H9 (cell line): ENCODE measurements around the gene LYPD4. TPM values are rescaled to one million over a fixed set of nuclear protein-coding genes. Genes with fewer than 3 reads are reported as not detected.

Source experiments
- DNase-seq: peaks from one replicate; pipeline ENCODE4 v3.0.0-alpha.2; 2017
- H2AFZ ChIP-seq: one replicate; pipeline ENCODE4 v1.6.1; 2013; ENCODE audit warnings: mild to moderate bottlenecking, low read length, control low read depth, moderate library complexity
- H2AK5ac ChIP-seq: 2 replicates; pipeline ENCODE4 v1.6.1; 2013; ENCODE audit warnings: low read length, control low read depth, mixed read lengths; ENCODE audit not compliant: insufficient read length
- H2BK120ac ChIP-seq: one replicate; pipeline ENCODE4 v1.6.1; 2013; ENCODE audit warnings: low read depth, mild to moderate bottlenecking, low read length, control low read depth, inconsistent platforms; ENCODE audit not compliant: poor library complexity, severe bottlenecking
- H2BK12ac ChIP-seq: 2 replicates; pipeline ENCODE4 v1.6.1; 2013; ENCODE audit warnings: low read length, control low read depth, mixed read lengths, low read depth; ENCODE audit not compliant: insufficient read length
- H2BK15ac ChIP-seq: 2 replicates; pipeline ENCODE4 v1.6.1; 2013; ENCODE audit warnings: low read depth, low read length, control low read depth
- H2BK20ac ChIP-seq: one replicate; pipeline ENCODE4 v1.6.1; 2013; ENCODE audit warnings: low read depth, mild to moderate bottlenecking, low read length, control low read depth, inconsistent platforms; ENCODE audit not compliant: poor library complexity, severe bottlenecking
- H2BK5ac ChIP-seq: 2 replicates; pipeline ENCODE4 v1.6.1; 2013; ENCODE audit warnings: low read length, control low read depth, mixed read lengths; ENCODE audit not compliant: insufficient read length
- H3K14ac ChIP-seq: 2 replicates; pipeline ENCODE4 v1.6.1; 2013; ENCODE audit warnings: low read length, control low read depth; ENCODE audit not compliant: insufficient read depth
- H3K18ac ChIP-seq: 2 replicates; pipeline ENCODE4 v1.6.1; 2013; ENCODE audit warnings: low read depth, mild to moderate bottlenecking, mixed read lengths, low read length, control low read depth; ENCODE audit not compliant: insufficient read length
- H3K23ac ChIP-seq: 2 replicates; pipeline ENCODE4 v1.6.1; 2013; ENCODE audit warnings: low read length, control low read depth, mixed read lengths, low read depth; ENCODE audit not compliant: insufficient read length
- H3K23me2 ChIP-seq: 2 replicates; pipeline ENCODE4 v1.6.1; 2013; ENCODE audit warnings: low read depth, mild to moderate bottlenecking, mixed read lengths, low read length, control low read depth; ENCODE audit not compliant: insufficient read length, poor library complexity, severe bottlenecking
- H3K27ac ChIP-seq: 2 replicates; pipeline ENCODE4 v1.5.1; 2013; ENCODE audit warnings: low read length, control low read depth, mixed read lengths, low read depth; ENCODE audit not compliant: insufficient read length
- H3K27me3 ChIP-seq: 2 replicates; pipeline ENCODE4 v1.6.1; 2013; ENCODE audit warnings: low read length, control low read depth, inconsistent platforms; ENCODE audit not compliant: insufficient read depth
- H3K4ac ChIP-seq: 2 replicates; pipeline ENCODE4 v1.6.1; 2013; ENCODE audit warnings: low read depth, mild to moderate bottlenecking, control low read depth, inconsistent platforms, low read length, moderate library complexity
- H3K4me1 ChIP-seq: 2 replicates; pipeline ENCODE4 v1.6.1; 2013; ENCODE audit warnings: low read length, control low read depth, inconsistent platforms; ENCODE audit not compliant: insufficient read depth
- H3K4me2 ChIP-seq: 2 replicates; pipeline ENCODE4 v1.6.1; 2013; ENCODE audit warnings: low read length, control low read depth, mixed read lengths; ENCODE audit not compliant: insufficient read length, insufficient read depth
- H3K56ac ChIP-seq: 2 replicates; pipeline ENCODE4 v1.6.1; 2013; ENCODE audit warnings: low read depth, mild to moderate bottlenecking, mixed read lengths, low read length, control low read depth; ENCODE audit not compliant: insufficient read length
- H3K79me1 ChIP-seq: 2 replicates; pipeline ENCODE4 v1.6.1; 2013; ENCODE audit warnings: low read depth, mild to moderate bottlenecking, moderate library complexity, low read length, control low read depth, inconsistent platforms; ENCODE audit not compliant: insufficient read depth, poor library complexity, severe bottlenecking
- H3K79me2 ChIP-seq: 2 replicates; pipeline ENCODE4 v1.6.1; 2013; ENCODE audit warnings: low read length, control low read depth, inconsistent platforms; ENCODE audit not compliant: insufficient read depth
- H3K9ac ChIP-seq: 2 replicates; pipeline ENCODE4 v1.6.1; 2013; ENCODE audit warnings: low read length, control low read depth, mixed read lengths; ENCODE audit not compliant: insufficient read length; ENCODE audit errors: extremely low read depth
- H3K9me3 ChIP-seq: one replicate; pipeline ENCODE4 v1.6.1; 2013; ENCODE audit warnings: low read depth, low read length, inconsistent platforms; ENCODE audit not compliant: control insufficient read depth
- H3T11ph ChIP-seq: one replicate; pipeline ENCODE4 v1.6.1; 2013; ENCODE audit warnings: mild to moderate bottlenecking, low read length, control low read depth, inconsistent platforms
- H4K20me1 ChIP-seq: one replicate; pipeline ENCODE4 v1.6.1; 2013; ENCODE audit not compliant: control insufficient read depth, insufficient read length, insufficient read depth
- H4K5ac ChIP-seq: 2 replicates; pipeline ENCODE4 v1.6.1; 2013; ENCODE audit warnings: low read depth, mild to moderate bottlenecking, mixed read lengths, low read length, control low read depth; ENCODE audit not compliant: insufficient read length
- H4K8ac ChIP-seq: replicated peaks from 2 replicates; pipeline ENCODE4 v1.6.1; 2013; ENCODE audit warnings: low read length, control low read depth, mixed read lengths, low read depth; ENCODE audit not compliant: insufficient read length
- H4K91ac ChIP-seq: 2 replicates; pipeline ENCODE4 v1.6.1; 2013; ENCODE audit warnings: low read depth, mild to moderate bottlenecking, moderate library complexity, mixed read lengths, low read length, control low read depth; ENCODE audit not compliant: insufficient read length
- H3K27ac Mint-ChIP-seq, 3 experiments: 2 replicates in 2 of 3; 3 replicates in 1 of 3; pipeline ENCODE4 v1.8.0; 2020 to 2021; ENCODE audit warnings: mixed read lengths in 3 of 3, mild to moderate bottlenecking in 1 of 3, moderate library complexity in 1 of 3
- H3K27me3 Mint-ChIP-seq: 2 replicates; pipeline ENCODE4 v1.8.0; 2021; ENCODE audit warnings: low read depth, mild to moderate bottlenecking, moderate library complexity, mixed read lengths
- H3K36me3 Mint-ChIP-seq, 3 experiments: 2 replicates in 2 of 3; 3 replicates in 1 of 3; pipeline ENCODE4 v1.8.0; 2020 to 2021; ENCODE audit warnings: low read depth in 3 of 3, mixed read lengths in 3 of 3; ENCODE audit not compliant: insufficient read depth in 1 of 3
- H3K4me1 Mint-ChIP-seq, 2 experiments: 2 replicates each; pipeline ENCODE4 v1.8.0; 2020; ENCODE audit warnings: mixed read lengths in 2 of 2
- H3K4me3 Mint-ChIP-seq, 2 experiments: 2 replicates in 1 of 2; 3 replicates in 1 of 2; pipeline ENCODE4 v1.8.0; 2020 to 2021; ENCODE audit warnings: mild to moderate bottlenecking in 2 of 2, mixed read lengths in 2 of 2, moderate library complexity in 1 of 2
- H3K9me3 Mint-ChIP-seq, 2 experiments: 2 replicates in 1 of 2; 3 replicates in 1 of 2; pipeline ENCODE4 v1.8.0; 2020; ENCODE audit warnings: mild to moderate bottlenecking in 2 of 2, mixed read lengths in 2 of 2, moderate library complexity in 1 of 2
- WGBS: extraction: QIAGEN DNeasy Blood & Tissue Kit; methylation state at CpG from one replicate; pipeline ENCODE4 v1.1.7; 2013; ENCODE audit warnings: missing lambda C conversion rate, low lambda C conversion rate, mixed read lengths; ENCODE audit not compliant: insufficient read length; ENCODE audit errors: extremely low coverage; 5-methylcytosine and 5-hydroxymethylcytosine counted together
- total RNA-seq: library from RNA; stranded (reverse); gene quantifications from 2 replicates; pipeline ENCODE4 v1.2.1, GENCODE V29; 2021
- TF ChIP-seq, protein P1 (sequence below): fragments of 200-600 bp; sonication (generic); conservative IDR thresholded peaks from 3 replicates; pipeline ENCODE4 v1.8.0; 2021; ENCODE audit warnings: antibody characterized with exemption, mild to moderate bottlenecking

The LYPD4 gene
- total RNA-seq, 1 experiment from 2014 or later, result not detected

- Histone ChIP-seq H3K4me2 (peak overlapping the region; percentile 90), H2AFZ (no peak overlapping the region), H3K56ac (no peak overlapping the region), H3K14ac (no peak overlapping the region), H3K23ac (no peak overlapping the region), H3K79me1 (peaks cover 17% of the 10 kb centered on the region), H3K18ac (no peak overlapping the region), H2AK5ac (no peak overlapping the region), H3K4me1 (no peaks in the 10 kb centered on the region; the same call in 1 of the 2 replicates), H3K9me3 (no peaks in the 10 kb centered on the region), H3K79me2 (peaks cover 29% of the 10 kb centered on the region), H4K20me1 (no peaks in the 10 kb centered on the region), H4K5ac (no peak overlapping the region), H4K91ac (no peak overlapping the region), H3T11ph (no peak overlapping the region), H2BK120ac (no peak overlapping the region), H3K27ac (no peak overlapping the region), H3K27me3 (no peaks in the 10 kb centered on the region), H3K9ac (peak overlapping the region; percentile 99), H2BK20ac (no peak overlapping the region), H2BK12ac (no peak overlapping the region), H3K23me2 (peaks cover 9% of the 10 kb centered on the region), H4K8ac (no peak overlapping the region), H2BK5ac (no peak overlapping the region), H3K4ac (no peak overlapping the region), H2BK15ac (no peak overlapping the region)
- TF ChIP-seq, protein P1, sequence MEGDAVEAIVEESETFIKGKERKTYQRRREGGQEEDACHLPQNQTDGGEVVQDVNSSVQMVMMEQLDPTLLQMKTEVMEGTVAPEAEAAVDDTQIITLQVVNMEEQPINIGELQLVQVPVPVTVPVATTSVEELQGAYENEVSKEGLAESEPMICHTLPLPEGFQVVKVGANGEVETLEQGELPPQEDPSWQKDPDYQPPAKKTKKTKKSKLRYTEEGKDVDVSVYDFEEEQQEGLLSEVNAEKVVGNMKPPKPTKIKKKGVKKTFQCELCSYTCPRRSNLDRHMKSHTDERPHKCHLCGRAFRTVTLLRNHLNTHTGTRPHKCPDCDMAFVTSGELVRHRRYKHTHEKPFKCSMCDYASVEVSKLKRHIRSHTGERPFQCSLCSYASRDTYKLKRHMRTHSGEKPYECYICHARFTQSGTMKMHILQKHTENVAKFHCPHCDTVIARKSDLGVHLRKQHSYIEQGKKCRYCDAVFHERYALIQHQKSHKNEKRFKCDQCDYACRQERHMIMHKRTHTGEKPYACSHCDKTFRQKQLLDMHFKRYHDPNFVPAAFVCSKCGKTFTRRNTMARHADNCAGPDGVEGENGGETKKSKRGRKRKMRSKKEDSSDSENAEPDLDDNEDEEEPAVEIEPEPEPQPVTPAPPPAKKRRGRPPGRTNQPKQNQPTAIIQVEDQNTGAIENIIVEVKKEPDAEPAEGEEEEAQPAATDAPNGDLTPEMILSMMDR, result no peak
- Mint-ChIP-seq H3K27ac (peak overlapping the region; percentile 68 to 99 (median 94); a peak in 6 of 7 replicates), H3K9me3 (no peaks in the 10 kb centered on the region; a peak in 1 of 5 replicates), H3K36me3 (peaks cover 50 to 63% (median 58%) of the 10 kb centered on the region in 3 experiments), H3K4me3 (peak overlapping the region; percentile 84 to 96), H3K27me3 (peaks cover 7% of the 10 kb centered on the region), H3K4me1 (peaks cover 36 to 46% of the 10 kb centered on the region in 2 experiments)
- WGBS, result no CpG with 5 or more reads among the region's 9 CpGs
- no peak for DNase-seq
Measured at GRCh38 chr19:41861846-41862245, 17.4 kb upstream of the LYPD4 start.
